ENCODE measurements around the gene MED10.
A peak's percentile ranks its signal among the peaks of the same experiment; 100 is the strongest.

The MED10 gene

GRCh38 chr5:6377905-6378765 lies at the start of gene MED10:
MED10 (minus strand) TSS chr5:6378547; CDS start chr5:6378483, 64 bp downstream.
- peak; percentile 90 for DNase-seq

- DNase-seq, result no peak
Measured at GRCh38 chr5:6427694-6428093, 49.3 kb upstream of the MED10 start.

GRCh38 chr5:6424700-6425099 lies 46.4 kb upstream of the MED10 start:
- no peak for DNase-seq

- no peak for DNase-seq
Measured at GRCh38 chr5:6424110-6424659, 45.8 kb upstream of the MED10 start.

GRCh38 chr5:6423327-6424109 lies 45.2 kb upstream of the MED10 start:
- DNase-seq, result no peak

GRCh38 chr5:6419340-6419852 lies 41.0 kb upstream of the MED10 start:
- DNase-seq, result no peak

- no peak for DNase-seq
Measured at GRCh38 chr5:6418679-6419276, 40.4 kb upstream of the MED10 start.

- no peak for DNase-seq
Measured at GRCh38 chr5:6417657-6418056, 39.3 kb upstream of the MED10 start.

- no peak for DNase-seq
Measured at GRCh38 chr5:6412811-6413210, 34.5 kb upstream of the MED10 start.

GRCh38 chr5:6411141-6411540 lies 32.8 kb upstream of the MED10 start:
- no peak for DNase-seq

GRCh38 chr5:6410421-6410820 lies 32.1 kb upstream of the MED10 start:
- no peak for DNase-seq

GRCh38 chr5:6408627-6409446 lies 30.5 kb upstream of the MED10 start:
- no peak for DNase-seq

GRCh38 chr5:6408260-6408596 lies 29.9 kb upstream of the MED10 start:
- no peak for DNase-seq

- DNase-seq, result no peak
Measured at GRCh38 chr5:6407558-6408259, 29.4 kb upstream of the MED10 start.

- DNase-seq, result no peak
Measured at GRCh38 chr5:6405591-6405990, 27.2 kb upstream of the MED10 start.

- no peak for DNase-seq
Measured at GRCh38 chr5:6404129-6404528, 25.8 kb upstream of the MED10 start.

GRCh38 chr5:6403416-6403815 lies 25.1 kb upstream of the MED10 start:
- no peak for DNase-seq

GRCh38 chr5:6402939-6403338 lies 24.6 kb upstream of the MED10 start:
- no peak for DNase-seq

GRCh38 chr5:6401410-6401809 lies 23.1 kb upstream of the MED10 start:
- no peak for DNase-seq

GRCh38 chr5:6399980-6400910 lies 21.9 kb upstream of the MED10 start:
- no peak for DNase-seq
